Measurements from ENCODE around the gene GPR21. TPM values are rescaled to one million over a fixed set of nuclear protein-coding genes. Genes with fewer than 3 reads are reported as not detected.

Gene GPR21
- total and polyA plus RNA-seq, 12 donors, result 0.25 to 0.95 (median 0.61) TPM; not detected in 4

- Histone ChIP-seq H3K36me3 (peaks cover 0 to 83% (median 15%) of the 10 kb centered on the region in 9 donors), H3K4me3 (no peak overlapping the region), H3K4me1 (peaks cover 0 to 8% (median 0%) of the 10 kb centered on the region in 9 donors), H3K27ac (no peak overlapping the region), H3K27me3 (no peaks in the 10 kb centered on the region), H3K9me3 (no peaks in the 10 kb centered on the region)
- intact Hi-C loops (cut with DNase I), result loop anchor here in 3 of 10 donors (5.0 to 10.0 kb wide), 3 partner anchors 87 to 524 kb away; partner anchors contain the start of gene RC3H2 (in 1 of the 3)
- DNase-seq, result peak in 1 of 2 donors; percentile 28
- 50 to 54% methylated on average over 4 of the region's 4 CpGs for WGBS, 2 donors
- ATAC-seq, result peak in 7 of 8 donors; percentile 44 to 85 (median 61)
- peak; percentile 47 to 84 (median 73) for TF ChIP-seq CTCF (IDR thresholded peaks at IDR 0.05)
These were observed 42.1 kb upstream of the GPR21 start for GRCh38 chr9:122991370-122991830.

- H3K27me3 ChIP-seq, result no peaks in the 10 kb centered on the region
- H3K27ac ChIP-seq, result no peak overlapping the region
- peaks cover 0 to 92% (median 10%) of the 10 kb centered on the region in 9 donors for H3K36me3 ChIP-seq
- H3K4me1 ChIP-seq, result peaks cover 0 to 6% (median 0%) of the 10 kb centered on the region in 9 donors
- ATAC-seq (no peak), DNase-seq (no peak)
- no peaks in the 10 kb centered on the region for H3K9me3 ChIP-seq
- intact Hi-C loops (cut with DNase I), result loop anchor here in 1 of 10 donors (10.0 kb wide), 1 partner anchor 92 kb away; the partner anchor contains the start of gene RC3H2
- 89 to 93% methylated on average over 1 of the region's 1 CpG for WGBS, 2 donors
- H3K4me3 ChIP-seq, result no peak overlapping the region
- TF ChIP-seq CTCF (IDR thresholded peaks at IDR 0.05), result no peak
These were observed 36.9 kb upstream of the GPR21 start for GRCh38 chr9:122996586-122996985.

- Histone ChIP-seq H3K9me3 (no peaks in the 10 kb centered on the region), H3K36me3 (peaks cover 0 to 82% (median 10%) of the 10 kb centered on the region in 9 donors), H3K27ac (no peak overlapping the region), H3K4me1 (peaks cover 0 to 14% (median 7%) of the 10 kb centered on the region in 9 donors), H3K27me3 (no peaks in the 10 kb centered on the region), H3K4me3 (no peak overlapping the region)
- no peak for ATAC-seq
- 92 to 94% methylated on average over 5 of the region's 5 CpGs for WGBS, 2 donors
- no peak for DNase-seq
- intact Hi-C loops (cut with DNase I), result loop anchor here in 1 of 10 donors (10.0 kb wide), 1 partner anchor 94 kb away; the partner anchor contains the start of gene RC3H2
- TF ChIP-seq CTCF (IDR thresholded peaks at IDR 0.05), result no peak
These were observed 35.0 kb upstream of the GPR21 start for GRCh38 chr9:122998448-122998847.

- intact Hi-C loops (cut with DNase I), result loop anchor here in 1 of 10 donors (5.0 to 10.0 kb wide), 2 partner anchors 58 to 354 kb away; partner anchors contain the start of genes CRB2 and RABGAP1
- Histone ChIP-seq H3K4me1 (peaks cover 0 to 25% (median 11%) of the 10 kb centered on the region in 9 donors), H3K4me3 (no peak overlapping the region), H3K27me3 (no peaks in the 10 kb centered on the region), H3K9me3 (no peaks in the 10 kb centered on the region), H3K27ac (no peak overlapping the region), H3K36me3 (peaks cover 0 to 83% (median 7%) of the 10 kb centered on the region in 9 donors)
- no peak for ATAC-seq
- 96 to 98% methylated on average over 1 of the region's 1 CpG for WGBS, 2 donors
- TF ChIP-seq CTCF (IDR thresholded peaks at IDR 0.05), result no peak
- DNase-seq, result no peak
These were observed 32.9 kb upstream of the GPR21 start for GRCh38 chr9:123000371-123001068.

Measured in heart right ventricle (tissue), 16 donors.